ENCODE measurements around the gene TANK.

DNA sequence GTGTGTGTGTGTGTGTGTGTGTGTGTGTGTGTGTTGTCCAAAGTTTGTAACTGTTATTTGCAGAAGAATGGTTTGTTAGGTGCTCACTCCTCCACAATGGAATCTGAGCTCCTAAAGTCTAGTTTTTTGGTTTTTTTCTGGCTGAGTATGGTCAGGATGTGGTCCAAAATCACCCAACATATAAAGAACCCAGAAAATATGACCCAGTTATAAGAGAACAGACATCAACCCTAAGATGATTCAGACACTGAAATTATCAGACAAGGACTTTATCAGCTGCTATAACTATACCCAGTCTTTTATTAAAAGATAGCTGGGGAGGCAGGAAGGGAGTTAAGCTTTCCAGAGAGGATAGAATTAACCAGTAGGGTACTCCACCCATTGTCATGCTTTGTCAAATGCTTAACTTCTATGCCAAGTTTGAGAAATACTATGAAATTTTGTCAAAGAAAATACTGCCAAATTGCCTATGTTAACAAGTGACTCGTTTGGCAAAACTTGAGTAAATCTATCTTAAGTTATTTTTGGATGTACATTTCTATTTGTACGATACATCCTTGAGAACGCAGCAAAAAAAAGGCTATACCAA, 57.5 kb downstream of the TANK start:
- TF ChIP-seq, protein P1, sequence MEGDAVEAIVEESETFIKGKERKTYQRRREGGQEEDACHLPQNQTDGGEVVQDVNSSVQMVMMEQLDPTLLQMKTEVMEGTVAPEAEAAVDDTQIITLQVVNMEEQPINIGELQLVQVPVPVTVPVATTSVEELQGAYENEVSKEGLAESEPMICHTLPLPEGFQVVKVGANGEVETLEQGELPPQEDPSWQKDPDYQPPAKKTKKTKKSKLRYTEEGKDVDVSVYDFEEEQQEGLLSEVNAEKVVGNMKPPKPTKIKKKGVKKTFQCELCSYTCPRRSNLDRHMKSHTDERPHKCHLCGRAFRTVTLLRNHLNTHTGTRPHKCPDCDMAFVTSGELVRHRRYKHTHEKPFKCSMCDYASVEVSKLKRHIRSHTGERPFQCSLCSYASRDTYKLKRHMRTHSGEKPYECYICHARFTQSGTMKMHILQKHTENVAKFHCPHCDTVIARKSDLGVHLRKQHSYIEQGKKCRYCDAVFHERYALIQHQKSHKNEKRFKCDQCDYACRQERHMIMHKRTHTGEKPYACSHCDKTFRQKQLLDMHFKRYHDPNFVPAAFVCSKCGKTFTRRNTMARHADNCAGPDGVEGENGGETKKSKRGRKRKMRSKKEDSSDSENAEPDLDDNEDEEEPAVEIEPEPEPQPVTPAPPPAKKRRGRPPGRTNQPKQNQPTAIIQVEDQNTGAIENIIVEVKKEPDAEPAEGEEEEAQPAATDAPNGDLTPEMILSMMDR (conservative IDR thresholded peaks at IDR 0.05; ENCODE audit: low read depth in 2 of 2) = no peak
- no peak for TF ChIP-seq EZH2phosphoT487 (IDR thresholded peaks at IDR 0.05; ENCODE audit: unreplicated experiment)
- TF ChIP-seq POLR2AphosphoS5 (IDR thresholded peaks at IDR 0.05; ENCODE audit: low read depth) = no peak
- TF ChIP-seq, protein P2, sequence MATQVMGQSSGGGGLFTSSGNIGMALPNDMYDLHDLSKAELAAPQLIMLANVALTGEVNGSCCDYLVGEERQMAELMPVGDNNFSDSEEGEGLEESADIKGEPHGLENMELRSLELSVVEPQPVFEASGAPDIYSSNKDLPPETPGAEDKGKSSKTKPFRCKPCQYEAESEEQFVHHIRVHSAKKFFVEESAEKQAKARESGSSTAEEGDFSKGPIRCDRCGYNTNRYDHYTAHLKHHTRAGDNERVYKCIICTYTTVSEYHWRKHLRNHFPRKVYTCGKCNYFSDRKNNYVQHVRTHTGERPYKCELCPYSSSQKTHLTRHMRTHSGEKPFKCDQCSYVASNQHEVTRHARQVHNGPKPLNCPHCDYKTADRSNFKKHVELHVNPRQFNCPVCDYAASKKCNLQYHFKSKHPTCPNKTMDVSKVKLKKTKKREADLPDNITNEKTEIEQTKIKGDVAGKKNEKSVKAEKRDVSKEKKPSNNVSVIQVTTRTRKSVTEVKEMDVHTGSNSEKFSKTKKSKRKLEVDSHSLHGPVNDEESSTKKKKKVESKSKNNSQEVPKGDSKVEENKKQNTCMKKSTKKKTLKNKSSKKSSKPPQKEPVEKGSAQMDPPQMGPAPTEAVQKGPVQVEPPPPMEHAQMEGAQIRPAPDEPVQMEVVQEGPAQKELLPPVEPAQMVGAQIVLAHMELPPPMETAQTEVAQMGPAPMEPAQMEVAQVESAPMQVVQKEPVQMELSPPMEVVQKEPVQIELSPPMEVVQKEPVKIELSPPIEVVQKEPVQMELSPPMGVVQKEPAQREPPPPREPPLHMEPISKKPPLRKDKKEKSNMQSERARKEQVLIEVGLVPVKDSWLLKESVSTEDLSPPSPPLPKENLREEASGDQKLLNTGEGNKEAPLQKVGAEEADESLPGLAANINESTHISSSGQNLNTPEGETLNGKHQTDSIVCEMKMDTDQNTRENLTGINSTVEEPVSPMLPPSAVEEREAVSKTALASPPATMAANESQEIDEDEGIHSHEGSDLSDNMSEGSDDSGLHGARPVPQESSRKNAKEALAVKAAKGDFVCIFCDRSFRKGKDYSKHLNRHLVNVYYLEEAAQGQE (IDR thresholded peaks at IDR 0.05; ENCODE audit: unreplicated experiment) = no peak
- TF ChIP-seq CREB1 (CRISPR knock-in tag; IDR thresholded peaks at IDR 0.05; ENCODE audit: low read depth) = no peak
